GM10847 (cell line): Measurements from ENCODE around the gene LEF1.

Experiments used
- POLR2A ChIP-seq: IDR thresholded peaks from 2 replicates; pipeline ENCODE4 v1.6.1; 2011; ENCODE audit not compliant: insufficient read length; ENCODE audit errors: extremely low read depth

LEF1 gene

DNA sequence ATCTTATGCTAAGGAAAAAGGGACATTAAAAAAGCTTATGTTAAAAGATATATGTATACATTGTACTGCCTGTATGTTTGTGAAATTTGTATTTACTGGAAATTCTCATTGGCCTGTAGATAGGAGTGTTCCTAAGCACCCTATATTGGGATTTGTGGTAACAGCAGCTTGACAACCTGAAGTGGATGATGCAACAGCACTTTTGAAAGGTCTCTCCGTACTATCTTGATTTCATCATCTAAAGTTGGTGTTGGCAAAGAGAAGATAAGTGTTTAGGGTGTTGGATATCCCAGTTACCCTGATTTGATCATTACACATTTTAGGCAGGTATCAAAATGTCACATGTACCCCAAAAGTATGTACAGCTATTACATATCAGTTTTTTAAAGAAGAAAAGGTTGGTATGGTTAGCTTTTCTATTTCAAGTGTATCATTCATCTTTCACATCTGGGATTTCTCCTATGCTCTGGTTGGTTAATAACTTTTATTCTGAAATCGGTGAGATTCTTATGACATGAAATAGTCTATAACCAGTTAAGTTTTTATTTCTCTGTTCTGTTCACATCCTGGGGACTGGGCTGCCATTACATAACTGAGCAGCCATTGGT, 168.7 kb downstream of the LEF1 start:
- no peak for TF ChIP-seq POLR2A

GRCh38 chr4:107997794-107998193, 170.9 kb downstream of the LEF1 start:
- TF ChIP-seq POLR2A, result no peak
